IPS-15b (cell line): ENCODE data around the gene POLR1H.

Source experiments
- H3K27me3 ChIP-seq: one replicate; pipeline ENCODE4 v1.6.1; 2013; ENCODE audit warnings: low read length; ENCODE audit not compliant: control insufficient read depth, insufficient read depth
- H3K36me3 ChIP-seq: one replicate; pipeline ENCODE4 v1.6.1; 2013; ENCODE audit warnings: low read length; ENCODE audit not compliant: control insufficient read depth, insufficient read depth
- H3K4me1 ChIP-seq: one replicate; pipeline ENCODE4 v1.6.1; 2013; ENCODE audit warnings: mild to moderate bottlenecking, low read length; ENCODE audit not compliant: control insufficient read depth, insufficient read depth
- H3K4me3 ChIP-seq: one replicate; pipeline ENCODE4 v1.5.1; 2013; ENCODE audit warnings: low read depth, low read length
- H3K9ac ChIP-seq: one replicate; pipeline ENCODE4 v1.6.1; 2013; ENCODE audit warnings: low read depth, mild to moderate bottlenecking, low read length
- H3K9me3 ChIP-seq: one replicate; pipeline ENCODE4 v1.6.1; 2013; ENCODE audit warnings: mild to moderate bottlenecking, low read length; ENCODE audit not compliant: control insufficient read depth, insufficient read depth

The POLR1H gene

GRCh38 chr6:30063315-30063714 is 2.2 kb downstream of the POLR1H start:
- Histone ChIP-seq H3K36me3 (no peaks in the 10 kb centered on the region), H3K4me3 (no peak overlapping the region), H3K9me3 (no peaks in the 10 kb centered on the region), H3K27me3 (no peaks in the 10 kb centered on the region), H3K9ac (no peak overlapping the region), H3K4me1 (peaks cover 4% of the 10 kb centered on the region)

- H3K4me3 ChIP-seq: peak overlapping the region; percentile 99
- H3K9ac ChIP-seq: peak overlapping the region; percentile 90
- H3K36me3 ChIP-seq: no peaks in the 10 kb centered on the region
- no peaks in the 10 kb centered on the region for H3K9me3 ChIP-seq
- H3K27me3 ChIP-seq: peaks cover 20% of the 10 kb centered on the region
- peaks cover 4% of the 10 kb centered on the region for H3K4me1 ChIP-seq
Measured at GRCh38 chr6:30066082-30066481, 5.0 kb downstream of the POLR1H start.

DNA sequence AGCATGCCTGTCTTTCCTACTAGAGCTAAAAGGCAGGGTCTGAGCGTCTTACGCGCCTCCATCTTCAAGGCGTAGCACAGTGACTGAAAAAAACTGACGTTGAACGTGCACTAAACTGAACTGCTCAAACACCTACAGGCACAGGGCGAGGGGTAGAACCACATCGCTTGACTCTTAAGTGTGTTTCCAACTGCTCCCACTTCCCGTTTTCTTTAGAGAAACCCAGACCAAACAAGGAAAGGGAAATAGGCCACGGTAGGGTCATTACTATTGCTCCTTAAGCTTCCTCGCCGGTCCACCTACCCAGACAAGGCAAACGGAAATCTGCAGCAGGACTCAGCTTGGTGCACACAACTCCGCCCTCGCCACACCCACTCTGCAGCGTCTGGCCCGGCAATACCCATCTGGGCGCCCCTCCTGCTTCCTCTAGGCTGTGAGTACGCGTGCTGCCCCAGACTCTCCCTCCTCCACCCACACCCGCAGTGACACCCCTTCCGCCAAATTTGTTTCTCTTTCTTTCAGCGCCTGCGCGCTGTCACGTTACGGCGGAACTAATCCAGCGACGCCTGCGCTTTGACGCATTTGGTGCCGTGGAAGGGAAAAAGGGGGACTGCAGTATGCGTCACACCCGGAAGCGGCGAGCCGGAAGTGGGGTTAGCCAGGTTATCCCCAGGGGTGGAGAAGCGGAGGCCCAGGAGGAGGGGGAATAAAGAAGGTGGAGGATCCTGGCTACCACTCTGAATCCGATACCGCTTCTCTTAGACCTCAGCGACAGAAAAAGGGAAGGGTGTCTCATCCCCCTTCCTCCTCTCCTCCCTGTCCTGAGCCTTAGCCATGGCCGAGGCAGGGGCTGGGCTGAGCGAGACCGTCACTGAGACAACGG is 5.8 kb downstream of the POLR1H start, which contains the start of gene PPP1R11:
Gene PPP1R11 (plus strand): TSS at position 622 of the 883 bp plus-strand sequence. CDS start 213 bp downstream, at position 835.
- Histone ChIP-seq H3K4me1 (peaks cover 6% of the 10 kb centered on the region), H3K36me3 (no peaks in the 10 kb centered on the region), H3K9me3 (no peaks in the 10 kb centered on the region), H3K9ac (peak within 1 kb of the TSS; percentile 90), H3K27me3 (peaks cover 27% of the 10 kb centered on the region), H3K4me3 (peak within 1 kb of the TSS; percentile 99)

GRCh38 chr6:30067460-30068139 is 6.5 kb downstream of the POLR1H start:
- H3K9ac ChIP-seq: peak overlapping the region; percentile 70
- H3K36me3 ChIP-seq: no peaks in the 10 kb centered on the region
- peaks cover 6% of the 10 kb centered on the region for H3K4me1 ChIP-seq
- H3K9me3 ChIP-seq: no peaks in the 10 kb centered on the region
- peak overlapping the region; percentile 99 for H3K4me3 ChIP-seq
- H3K27me3 ChIP-seq: peaks cover 35% of the 10 kb centered on the region

GRCh38 chr6:30071081-30071818 is 10.2 kb downstream of the POLR1H start:
- Histone ChIP-seq H3K27me3 (peaks cover 71% of the 10 kb centered on the region), H3K9me3 (no peaks in the 10 kb centered on the region), H3K36me3 (no peaks in the 10 kb centered on the region), H3K4me3 (peak overlapping the region; percentile 50), H3K4me1 (peaks cover 6% of the 10 kb centered on the region), H3K9ac (no peak overlapping the region)

GRCh38 chr6:30071858-30072257 is 10.8 kb downstream of the POLR1H start:
- H3K4me1 ChIP-seq: peaks cover 6% of the 10 kb centered on the region

GRCh38 chr6:30073489-30074235 is 12.6 kb downstream of the POLR1H start:
- H3K27me3 ChIP-seq: peaks cover 95% of the 10 kb centered on the region
- no peaks in the 10 kb centered on the region for H3K9me3 ChIP-seq
- peaks cover 3% of the 10 kb centered on the region for H3K4me1 ChIP-seq
- H3K9ac ChIP-seq: no peak overlapping the region
- H3K36me3 ChIP-seq: no peaks in the 10 kb centered on the region
- peak overlapping the region; percentile 78 for H3K4me3 ChIP-seq

More at GRCh38 chr6:30071858-30072257, 10.8 kb downstream of the POLR1H start:
- Histone ChIP-seq H3K4me3 (peak overlapping the region; percentile 50), H3K9ac (no peak overlapping the region), H3K27me3 (peaks cover 77% of the 10 kb centered on the region), H3K36me3 (no peaks in the 10 kb centered on the region), H3K9me3 (no peaks in the 10 kb centered on the region)

GRCh38 chr6:30074331-30075093 is 13.4 kb downstream of the POLR1H start:
- H3K27me3 ChIP-seq: peaks cover 100% of the 10 kb centered on the region
- H3K9ac ChIP-seq: no peak overlapping the region

GRCh38 chr6:30075094-30075789 is 14.2 kb downstream of the POLR1H start, which contains the start of gene RNF39:
Gene RNF39, minus strand, starts transcription at chr6:30075769. Its CDS starts 184 bp downstream, at chr6:30075585.
- no peak within 1 kb of the TSS for H3K9ac ChIP-seq
- peak within 1 kb of the TSS; percentile 78 for H3K4me3 ChIP-seq
- no peaks in the 10 kb centered on the region for H3K36me3 ChIP-seq
- H3K27me3 ChIP-seq: peaks cover 94% of the 10 kb centered on the region
- no peaks in the 10 kb centered on the region for H3K9me3 ChIP-seq
- H3K4me1 ChIP-seq: peaks cover 3% of the 10 kb centered on the region

More at GRCh38 chr6:30074331-30075093, 13.4 kb downstream of the POLR1H start:
- Histone ChIP-seq H3K36me3 (no peaks in the 10 kb centered on the region), H3K9me3 (no peaks in the 10 kb centered on the region), H3K4me1 (peaks cover 3% of the 10 kb centered on the region), H3K4me3 (peak overlapping the region; percentile 78)
